Neural cell (in vitro differentiated cells): ENCODE measurements around the gene OR5C1. TPM values are rescaled to one million over a fixed set of nuclear protein-coding genes. Genes with fewer than 3 reads are reported as not detected.

Source experiments
- H2AFZ ChIP-seq: fragments of 200-600, 300-800 bp; sonication (generic), shearing (Covaris generic); 2 replicates; pipeline ENCODE4 v1.6.0; 2014; ENCODE audit warnings: low read depth, mild to moderate bottlenecking, antibody characterized with exemption, low read length, moderate library complexity
- H3F3A ChIP-seq: fragments of 200-600 bp; shearing (Covaris generic); 2 replicates; pipeline ENCODE4 v1.6.1; 2016; ENCODE audit warnings: mild to moderate bottlenecking, moderate library complexity, mixed read lengths, antibody characterized with exemption, low read length; ENCODE audit not compliant: insufficient read depth, poor library complexity, severe bottlenecking
- H3K27ac ChIP-seq: fragments of 200-600, 300-800 bp; sonication (generic), shearing (Covaris generic); 2 replicates; pipeline ENCODE4 v1.5.1; 2014; ENCODE audit warnings: mild to moderate bottlenecking, low read length, moderate library complexity
- H3K27me3 ChIP-seq: fragments of 300-800, 200-600 bp; sonication (generic), shearing (Covaris generic); 2 replicates; pipeline ENCODE4 v1.6.0; 2014; ENCODE audit warnings: mild to moderate bottlenecking, low read depth, low read length, moderate library complexity; ENCODE audit not compliant: insufficient read depth
- H3K36me3 ChIP-seq: fragments of 300-800, 200-600 bp; sonication (generic), shearing (Covaris generic); 2 replicates; pipeline ENCODE4 v1.5.1; 2014; ENCODE audit warnings: mild to moderate bottlenecking, antibody characterized with exemption, low read length, moderate library complexity; ENCODE audit not compliant: insufficient read depth
- H3K4me2 ChIP-seq: fragments of 300-800, 200-600 bp; sonication (generic), shearing (Covaris generic); 2 replicates; pipeline ENCODE4 v1.6.0; 2014; ENCODE audit warnings: mild to moderate bottlenecking, low read length
- H3K4me3 ChIP-seq: fragments of 300-800, 200-600 bp; sonication (generic), shearing (Covaris generic); 2 replicates; pipeline ENCODE4 v1.5.1; 2014; ENCODE audit warnings: mild to moderate bottlenecking, low read length, moderate library complexity
- H3K79me2 ChIP-seq: fragments of 200-600 bp; shearing (Covaris generic); replicated peaks from 2 replicates; pipeline ENCODE4 v1.6.0; 2014; ENCODE audit warnings: mild to moderate bottlenecking, low read length, moderate library complexity; ENCODE audit not compliant: insufficient read depth
- H3K9ac ChIP-seq: fragments of 300-800, 200-600 bp; sonication (generic), shearing (Covaris generic); 2 replicates; pipeline ENCODE4 v1.6.1; 2016; ENCODE audit warnings: mild to moderate bottlenecking, low read length, mixed read lengths
- H3K9me2 ChIP-seq: fragments of 200-600 bp; shearing (Covaris generic); 2 replicates; pipeline ENCODE4 v1.6.1; 2016; ENCODE audit warnings: mild to moderate bottlenecking, low read length, mixed read lengths; ENCODE audit not compliant: insufficient read depth
- H3K9me3 ChIP-seq: fragments of 200-600, 300-800 bp; sonication (generic), shearing (Covaris generic); 2 replicates; pipeline ENCODE4 v1.6.1; 2016; ENCODE audit warnings: mild to moderate bottlenecking, mixed run types, low read length, moderate library complexity, mixed read lengths
- H4K20me1 ChIP-seq: fragments of 200-600 bp; shearing (Covaris generic); 2 replicates; pipeline ENCODE4 v1.6.1; 2016; ENCODE audit warnings: mild to moderate bottlenecking, mixed run types; ENCODE audit not compliant: insufficient read depth
- EP300 ChIP-seq: fragments of 450-650 bp; conservative IDR thresholded peaks from 2 replicates; pipeline ENCODE4 v1.6.1; 2014; ENCODE audit warnings: antibody characterized with exemption, mild to moderate bottlenecking, moderate library complexity; ENCODE audit not compliant: poor library complexity, severe bottlenecking
- EZH2 ChIP-seq: fragments of 200-600, 300-800 bp; shearing (Covaris generic), sonication (generic); IDR thresholded peaks from 2 replicates; pipeline ENCODE4 v1.6.1; 2014; ENCODE audit warnings: antibody characterized with exemption, low read length, borderline replicate concordance, mild to moderate bottlenecking; ENCODE audit not compliant: insufficient read depth, poor library complexity, severe bottlenecking
- MXI1 ChIP-seq: fragments of 450-650 bp; conservative IDR thresholded peaks from 2 replicates; pipeline ENCODE4 v1.6.1; 2014; ENCODE audit warnings: antibody characterized with exemption, mild to moderate bottlenecking; ENCODE audit not compliant: poor library complexity, severe bottlenecking
- POLR2AphosphoS5 ChIP-seq: IDR thresholded peaks from 2 replicates; pipeline ENCODE4 v1.6.1; 2012
- RAD21 ChIP-seq: fragments of 450-650 bp; conservative IDR thresholded peaks from 2 replicates; pipeline ENCODE4 v1.6.1; 2014; ENCODE audit warnings: antibody characterized with exemption, mild to moderate bottlenecking, moderate library complexity
- SMC3 ChIP-seq: fragments of 450-650 bp; conservative IDR thresholded peaks from 2 replicates; pipeline ENCODE4 v1.6.1; 2014; ENCODE audit warnings: antibody characterized with exemption, mild to moderate bottlenecking, moderate library complexity; ENCODE audit not compliant: poor library complexity
- TAF1 ChIP-seq: IDR thresholded peaks from 2 replicates; pipeline ENCODE4 v1.6.1; 2012; ENCODE audit warnings: low read depth
- polyA plus RNA-seq: library from polyadenylated mRNA; depleted of rRNA; stranded (reverse); fragments of >200 nt; gene quantifications from 2 replicates; pipeline ENCODE4 v1.2.3, GENCODE V29; 2014
- TF ChIP-seq, protein P1 (sequence below): fragments of 450-650 bp; IDR thresholded peaks from 2 replicates; pipeline ENCODE4 v1.5.1; 2014; ENCODE audit warnings: antibody characterized with exemption, mild to moderate bottlenecking, moderate library complexity; ENCODE audit not compliant: poor library complexity, severe bottlenecking
- TF ChIP-seq, protein P2 (sequence below): IDR thresholded peaks from 2 replicates; pipeline ENCODE4 v1.6.1; 2012; ENCODE audit warnings: borderline replicate concordance

Gene OR5C1
- polyA plus RNA-seq, 1 donor from 2014 or later = not detected

- Histone ChIP-seq H3K4me3 (no peak overlapping the region), H3K9me3 (no peaks in the 10 kb centered on the region), H3F3A (no peaks in the 10 kb centered on the region), H3K36me3 (no peaks in the 10 kb centered on the region), H3K79me2 (peaks cover 6% of the 10 kb centered on the region), H2AFZ (no peak overlapping the region), H3K27me3 (no peaks in the 10 kb centered on the region), H3K9me2 (no peaks in the 10 kb centered on the region), H3K4me2 (no peak overlapping the region), H3K9ac (no peak overlapping the region), H3K27ac (no peak overlapping the region), H4K20me1 (no peaks in the 10 kb centered on the region)
- no peak for TF ChIP-seq MXI1
- no peak for TF ChIP-seq SMC3
Measured at GRCh38 chr9:122819791-122820489, 31.2 kb downstream of the OR5C1 start.

GRCh38 chr9:122820490-122820845, 31.7 kb downstream of the OR5C1 start:
- Histone ChIP-seq H3K9me2 (no peaks in the 10 kb centered on the region), H3K36me3 (no peaks in the 10 kb centered on the region), H3K9ac (no peak overlapping the region), H3K27ac (no peak overlapping the region), H3K79me2 (peaks cover 10% of the 10 kb centered on the region), H3K4me3 (no peak overlapping the region), H4K20me1 (no peaks in the 10 kb centered on the region), H3K27me3 (no peaks in the 10 kb centered on the region), H3F3A (no peaks in the 10 kb centered on the region), H3K4me2 (no peak overlapping the region), H2AFZ (no peak overlapping the region), H3K9me3 (no peaks in the 10 kb centered on the region)
- TF ChIP-seq, protein P1, sequence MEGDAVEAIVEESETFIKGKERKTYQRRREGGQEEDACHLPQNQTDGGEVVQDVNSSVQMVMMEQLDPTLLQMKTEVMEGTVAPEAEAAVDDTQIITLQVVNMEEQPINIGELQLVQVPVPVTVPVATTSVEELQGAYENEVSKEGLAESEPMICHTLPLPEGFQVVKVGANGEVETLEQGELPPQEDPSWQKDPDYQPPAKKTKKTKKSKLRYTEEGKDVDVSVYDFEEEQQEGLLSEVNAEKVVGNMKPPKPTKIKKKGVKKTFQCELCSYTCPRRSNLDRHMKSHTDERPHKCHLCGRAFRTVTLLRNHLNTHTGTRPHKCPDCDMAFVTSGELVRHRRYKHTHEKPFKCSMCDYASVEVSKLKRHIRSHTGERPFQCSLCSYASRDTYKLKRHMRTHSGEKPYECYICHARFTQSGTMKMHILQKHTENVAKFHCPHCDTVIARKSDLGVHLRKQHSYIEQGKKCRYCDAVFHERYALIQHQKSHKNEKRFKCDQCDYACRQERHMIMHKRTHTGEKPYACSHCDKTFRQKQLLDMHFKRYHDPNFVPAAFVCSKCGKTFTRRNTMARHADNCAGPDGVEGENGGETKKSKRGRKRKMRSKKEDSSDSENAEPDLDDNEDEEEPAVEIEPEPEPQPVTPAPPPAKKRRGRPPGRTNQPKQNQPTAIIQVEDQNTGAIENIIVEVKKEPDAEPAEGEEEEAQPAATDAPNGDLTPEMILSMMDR = no peak
- TF ChIP-seq POLR2AphosphoS5 = no peak
- no peak for TF ChIP-seq EZH2
- no peak for TF ChIP-seq EP300
- TF ChIP-seq SMC3 = no peak
- TF ChIP-seq RAD21 = no peak
- TF ChIP-seq, protein P2, sequence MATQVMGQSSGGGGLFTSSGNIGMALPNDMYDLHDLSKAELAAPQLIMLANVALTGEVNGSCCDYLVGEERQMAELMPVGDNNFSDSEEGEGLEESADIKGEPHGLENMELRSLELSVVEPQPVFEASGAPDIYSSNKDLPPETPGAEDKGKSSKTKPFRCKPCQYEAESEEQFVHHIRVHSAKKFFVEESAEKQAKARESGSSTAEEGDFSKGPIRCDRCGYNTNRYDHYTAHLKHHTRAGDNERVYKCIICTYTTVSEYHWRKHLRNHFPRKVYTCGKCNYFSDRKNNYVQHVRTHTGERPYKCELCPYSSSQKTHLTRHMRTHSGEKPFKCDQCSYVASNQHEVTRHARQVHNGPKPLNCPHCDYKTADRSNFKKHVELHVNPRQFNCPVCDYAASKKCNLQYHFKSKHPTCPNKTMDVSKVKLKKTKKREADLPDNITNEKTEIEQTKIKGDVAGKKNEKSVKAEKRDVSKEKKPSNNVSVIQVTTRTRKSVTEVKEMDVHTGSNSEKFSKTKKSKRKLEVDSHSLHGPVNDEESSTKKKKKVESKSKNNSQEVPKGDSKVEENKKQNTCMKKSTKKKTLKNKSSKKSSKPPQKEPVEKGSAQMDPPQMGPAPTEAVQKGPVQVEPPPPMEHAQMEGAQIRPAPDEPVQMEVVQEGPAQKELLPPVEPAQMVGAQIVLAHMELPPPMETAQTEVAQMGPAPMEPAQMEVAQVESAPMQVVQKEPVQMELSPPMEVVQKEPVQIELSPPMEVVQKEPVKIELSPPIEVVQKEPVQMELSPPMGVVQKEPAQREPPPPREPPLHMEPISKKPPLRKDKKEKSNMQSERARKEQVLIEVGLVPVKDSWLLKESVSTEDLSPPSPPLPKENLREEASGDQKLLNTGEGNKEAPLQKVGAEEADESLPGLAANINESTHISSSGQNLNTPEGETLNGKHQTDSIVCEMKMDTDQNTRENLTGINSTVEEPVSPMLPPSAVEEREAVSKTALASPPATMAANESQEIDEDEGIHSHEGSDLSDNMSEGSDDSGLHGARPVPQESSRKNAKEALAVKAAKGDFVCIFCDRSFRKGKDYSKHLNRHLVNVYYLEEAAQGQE = no peak
- no peak for TF ChIP-seq MXI1
- no peak for TF ChIP-seq TAF1
